ENCODE data around the gene PKP3. TPM values are rescaled to one million over a fixed set of nuclear protein-coding genes. Genes with fewer than 3 reads are reported as not detected.
"Not testable (repeated sequence)": the region's sequence is repeated elsewhere in the genome, so short reads cannot be mapped to it uniquely, and the experiment has no call there.

PKP3 gene
- total RNA-seq, 1 donor from 2014 or later, result under 0.01 TPM

DNA sequence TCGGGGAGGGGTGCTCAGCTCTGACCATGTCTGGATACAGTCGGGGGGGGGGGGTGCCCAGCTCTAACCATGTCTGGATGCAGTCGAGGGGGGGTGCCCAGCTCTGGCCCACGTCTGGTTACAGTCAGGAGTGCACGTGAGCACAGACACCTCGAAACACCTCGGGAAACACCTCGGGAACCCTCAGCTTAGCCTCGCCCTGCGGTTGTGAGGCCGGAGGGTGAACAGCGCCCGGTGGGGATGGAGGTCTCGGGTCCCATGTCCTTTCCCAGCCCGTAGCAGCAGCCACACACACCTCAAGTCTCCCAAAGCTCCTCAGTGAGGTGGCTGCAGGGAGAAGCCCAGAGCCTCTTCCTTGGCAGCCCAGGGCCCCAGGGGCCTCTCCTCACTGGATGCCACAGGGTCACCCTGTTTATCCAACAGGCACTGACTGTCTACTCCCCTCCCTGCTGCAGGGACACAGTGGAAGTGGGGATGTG lies 18.7 kb downstream of the PKP3 start:
- no peak for DNase-seq

DNA sequence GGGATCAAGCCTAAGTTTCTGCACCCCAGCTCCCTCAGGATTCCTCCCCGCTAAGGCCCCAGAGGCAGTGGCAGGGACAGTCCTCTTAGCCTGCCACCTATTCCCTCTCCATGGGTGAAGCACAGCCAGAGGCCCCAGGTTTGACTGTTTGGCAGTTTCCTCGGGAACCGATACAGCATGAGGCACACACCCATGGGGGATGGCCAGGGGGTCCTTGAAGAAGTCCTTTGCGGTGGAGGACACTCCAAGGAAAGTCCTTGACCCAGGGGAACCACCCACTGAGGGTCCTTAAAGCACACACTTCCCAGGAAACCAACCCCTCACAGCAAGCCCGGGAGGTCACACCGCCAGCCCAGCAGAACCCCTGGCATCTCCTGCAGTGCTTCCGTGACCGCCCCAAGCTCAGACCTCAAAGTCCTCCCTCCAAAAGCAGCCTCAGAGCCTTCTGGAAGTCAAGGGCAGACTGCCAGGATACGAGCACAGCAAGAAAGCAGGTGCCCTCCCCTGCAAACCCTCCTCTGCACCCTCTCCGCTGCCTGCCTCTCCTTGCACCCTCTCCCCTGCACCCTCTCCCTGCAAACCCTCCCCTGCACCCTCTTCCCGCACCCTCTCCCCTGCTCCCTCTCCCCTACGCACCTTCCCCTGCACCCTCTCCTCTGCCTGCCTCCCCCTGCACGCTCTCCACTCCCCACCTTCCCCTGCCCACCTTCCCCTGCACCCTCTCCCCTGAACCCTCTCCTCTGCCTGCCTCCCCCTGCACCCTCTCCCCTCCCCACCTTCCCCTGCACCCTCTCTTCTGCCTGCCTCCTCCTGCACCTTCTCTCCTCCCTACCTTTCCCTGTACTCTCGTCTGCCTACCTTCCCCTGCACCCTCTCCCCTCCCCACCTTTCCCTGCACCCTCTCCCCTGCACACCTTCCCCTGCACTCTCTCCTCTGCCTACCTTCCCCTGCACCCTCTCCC lies 19.4 kb downstream of the PKP3 start:
- DNase-seq, result no peak

DNA sequence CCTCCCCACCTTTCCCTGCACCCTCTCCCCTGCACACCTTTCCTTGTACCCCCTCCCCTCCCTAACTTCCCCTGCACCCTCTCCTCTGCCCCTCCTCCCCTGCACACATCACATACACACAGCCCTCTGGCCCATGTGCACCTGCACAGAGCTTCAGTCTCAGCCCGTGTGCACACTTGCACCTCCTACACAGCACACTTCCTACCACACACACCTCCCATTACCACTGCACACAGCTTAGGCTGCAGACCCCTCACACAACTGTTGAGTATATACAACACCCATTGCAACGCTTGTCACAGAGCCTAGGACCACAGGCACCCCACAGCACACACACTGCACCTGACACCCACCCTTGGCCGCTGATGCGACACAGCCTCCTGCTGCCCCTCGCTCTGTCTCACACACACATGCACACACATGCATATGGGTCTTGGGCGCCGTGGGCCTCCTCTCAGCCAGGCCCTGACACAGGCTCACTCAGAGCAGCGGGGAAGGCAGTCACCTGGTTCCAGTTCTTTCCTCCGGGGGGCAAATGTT lies 20.4 kb downstream of the PKP3 start:
- DNase-seq, result no peak

DNA sequence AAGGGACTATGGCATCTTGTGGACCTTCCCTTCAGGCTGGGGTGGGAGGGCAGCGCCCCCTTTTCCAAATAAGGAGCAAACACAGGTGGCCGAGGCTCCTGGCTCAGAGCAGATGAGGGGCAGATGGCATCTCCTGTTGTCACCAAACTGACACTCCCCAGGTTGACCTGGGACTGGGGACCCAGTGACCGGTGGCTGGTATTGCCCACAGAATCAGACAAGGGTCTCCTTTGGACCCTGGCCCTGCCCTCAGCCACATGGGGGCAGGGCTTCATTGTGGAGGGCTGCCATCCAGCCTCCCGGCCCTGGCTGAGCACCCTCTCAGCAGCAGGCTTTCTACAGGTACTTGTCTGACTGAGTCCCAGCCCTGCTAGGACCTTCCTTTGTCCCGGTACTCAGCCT lies 21.6 kb downstream of the PKP3 start:
- DNase-seq, result no peak

DNA sequence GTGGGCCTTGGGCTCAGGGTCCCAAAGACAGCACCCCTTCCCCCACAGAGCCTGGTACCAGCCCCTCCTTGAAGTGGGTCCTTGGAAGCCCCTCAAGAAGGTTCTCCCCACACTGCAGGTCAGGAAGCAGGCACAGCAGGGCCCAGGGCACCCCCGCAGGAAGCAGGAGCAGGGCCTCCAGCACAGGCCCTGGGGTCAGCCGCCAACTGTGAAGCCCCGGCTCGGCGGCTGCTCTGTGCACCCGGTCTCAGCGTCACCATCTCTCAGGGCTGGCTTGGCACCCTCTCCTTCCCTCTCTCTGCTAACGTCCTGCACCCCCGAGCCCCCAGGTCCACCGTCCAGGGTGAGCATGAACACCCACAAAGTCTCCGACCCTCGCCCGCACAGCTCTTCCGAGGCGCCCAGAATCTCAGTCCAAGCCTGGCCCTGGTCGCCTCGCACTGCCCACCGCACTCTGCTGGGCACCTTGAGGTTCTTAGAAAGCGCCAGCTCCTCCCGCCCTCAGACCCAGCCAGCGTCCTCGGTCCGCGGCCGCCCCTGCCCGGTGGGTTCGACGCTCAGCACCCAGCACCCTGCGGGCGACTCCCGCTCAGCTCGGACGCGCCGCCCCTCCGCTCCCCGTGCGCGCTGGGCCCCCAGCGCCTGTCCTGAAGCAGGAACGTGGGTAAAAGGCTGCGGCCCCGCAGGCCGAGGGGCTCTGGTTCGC lies 22.2 kb downstream of the PKP3 start:
- DNase-seq, result no peak

DNA sequence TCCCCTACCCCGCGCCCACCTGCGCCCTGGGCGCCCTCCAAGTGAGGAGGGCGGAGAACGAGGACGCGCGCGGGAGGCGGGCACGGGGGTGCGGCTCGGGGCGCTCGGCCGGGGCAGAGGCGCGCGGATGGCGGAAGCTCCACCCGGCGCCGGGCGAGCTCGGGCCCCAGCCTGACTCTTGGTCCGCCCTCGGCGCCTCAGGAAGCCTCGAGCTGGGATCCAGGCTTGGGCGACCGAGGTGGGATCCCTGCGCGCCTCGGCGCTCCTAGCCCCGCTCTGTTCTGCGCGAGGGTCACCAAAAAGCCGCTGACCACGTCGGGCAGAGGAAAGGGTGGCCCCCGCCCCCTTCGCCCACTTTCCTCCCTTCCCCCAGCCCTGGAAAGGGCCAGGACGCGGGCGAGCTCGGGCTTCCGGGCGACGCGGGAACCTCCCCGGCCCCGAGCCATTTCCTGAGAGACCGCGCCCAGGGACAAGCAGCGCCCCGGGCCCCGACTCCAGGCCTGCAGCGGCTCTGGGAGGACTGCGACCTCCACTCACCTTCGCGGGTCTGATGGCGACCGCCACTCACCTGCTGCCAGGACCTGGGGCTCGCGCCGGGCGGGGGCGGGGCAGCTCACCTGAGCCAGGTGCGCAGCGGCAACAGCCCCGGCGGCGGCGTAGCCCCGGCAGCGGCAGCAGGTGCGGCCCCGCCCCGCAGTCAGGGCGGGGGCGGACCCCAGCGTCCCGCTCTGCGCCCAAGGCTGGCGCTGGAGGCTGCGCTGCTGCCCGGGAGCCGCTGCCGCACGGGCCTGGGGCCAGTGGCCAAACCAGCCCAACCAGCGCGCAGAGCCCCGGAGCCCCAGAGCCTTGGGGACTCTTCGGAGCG lies 23.0 kb downstream of the PKP3 start:
- no peak for DNase-seq

DNA sequence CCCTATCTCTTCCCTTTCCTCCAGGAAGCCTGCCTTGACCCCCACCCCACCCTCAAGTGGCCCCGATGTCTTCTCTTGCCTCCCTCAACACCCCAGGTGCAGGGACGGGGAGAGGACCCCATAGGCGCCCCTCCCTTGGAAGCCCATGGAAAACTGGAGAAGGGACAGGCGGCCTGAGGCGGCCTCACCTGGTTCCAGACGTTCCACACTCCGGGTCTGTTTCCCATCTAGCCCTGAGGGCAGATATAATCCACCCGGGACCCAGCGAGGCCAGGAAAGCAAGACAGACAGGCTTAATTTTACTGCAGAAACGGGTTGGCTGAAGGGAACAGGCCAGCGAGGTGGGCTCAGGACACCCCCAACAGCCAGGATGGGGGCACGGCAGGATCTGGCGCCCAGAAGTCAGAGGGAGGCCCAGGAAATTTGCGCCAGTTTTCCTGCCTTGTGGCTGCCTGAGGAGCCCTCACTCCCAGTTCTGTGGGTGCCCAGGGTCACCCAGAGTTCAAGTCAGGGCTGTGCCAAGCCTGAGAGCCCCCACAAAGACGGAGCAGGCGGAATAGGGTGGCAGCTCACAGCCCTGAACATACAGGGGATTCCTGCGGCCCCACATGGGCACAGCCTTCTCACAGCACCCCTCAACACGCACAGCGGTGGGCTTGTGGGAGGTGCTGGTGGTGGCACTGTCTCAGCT lies 23.8 kb downstream of the PKP3 start:
- DNase-seq, result no peak

DNA sequence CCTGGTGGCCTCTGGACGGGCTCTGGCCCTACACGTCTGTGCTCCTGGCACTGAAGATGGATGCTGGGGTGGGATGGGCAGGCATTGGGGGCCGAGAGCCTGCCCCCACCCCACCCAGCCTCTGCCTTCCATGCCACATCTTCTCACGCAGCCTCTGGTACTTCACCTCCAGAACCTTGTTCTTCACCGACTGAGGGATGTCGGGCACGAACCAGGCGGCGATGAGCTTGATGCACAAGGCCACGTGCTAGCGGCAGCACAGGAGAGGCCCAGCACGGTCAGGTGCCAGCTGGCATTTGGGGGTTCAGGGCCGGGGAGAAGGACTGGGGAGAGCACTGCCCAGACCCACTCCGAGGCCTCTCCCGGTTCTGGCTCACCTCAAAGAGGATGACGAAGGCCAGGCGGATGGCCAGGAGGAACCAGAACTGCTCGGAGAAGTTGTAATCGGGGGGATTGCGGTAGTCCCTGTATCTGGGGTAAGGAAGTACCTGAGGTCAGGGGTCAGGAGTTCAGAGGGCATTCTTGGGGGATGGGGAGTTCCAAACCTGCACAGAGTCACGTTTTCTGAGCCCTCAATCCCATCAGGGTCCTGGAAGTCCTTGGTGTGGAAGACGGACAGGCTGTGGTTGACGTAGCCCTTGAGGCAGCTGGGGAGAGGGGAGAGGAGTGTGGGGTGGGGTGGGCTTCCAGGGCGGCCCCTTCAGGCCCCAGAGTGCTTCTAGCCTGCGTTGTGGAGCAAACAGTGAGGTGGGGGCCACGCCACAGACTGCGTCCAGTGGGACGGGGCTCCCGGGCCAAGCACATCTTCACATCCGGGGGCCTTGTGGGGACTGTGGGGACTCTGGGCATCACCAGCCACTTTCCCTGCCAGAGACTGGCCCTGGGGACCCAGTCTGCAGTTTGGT lies 24.6 kb downstream of the PKP3 start:
- DNase-seq, result no peak

DNA sequence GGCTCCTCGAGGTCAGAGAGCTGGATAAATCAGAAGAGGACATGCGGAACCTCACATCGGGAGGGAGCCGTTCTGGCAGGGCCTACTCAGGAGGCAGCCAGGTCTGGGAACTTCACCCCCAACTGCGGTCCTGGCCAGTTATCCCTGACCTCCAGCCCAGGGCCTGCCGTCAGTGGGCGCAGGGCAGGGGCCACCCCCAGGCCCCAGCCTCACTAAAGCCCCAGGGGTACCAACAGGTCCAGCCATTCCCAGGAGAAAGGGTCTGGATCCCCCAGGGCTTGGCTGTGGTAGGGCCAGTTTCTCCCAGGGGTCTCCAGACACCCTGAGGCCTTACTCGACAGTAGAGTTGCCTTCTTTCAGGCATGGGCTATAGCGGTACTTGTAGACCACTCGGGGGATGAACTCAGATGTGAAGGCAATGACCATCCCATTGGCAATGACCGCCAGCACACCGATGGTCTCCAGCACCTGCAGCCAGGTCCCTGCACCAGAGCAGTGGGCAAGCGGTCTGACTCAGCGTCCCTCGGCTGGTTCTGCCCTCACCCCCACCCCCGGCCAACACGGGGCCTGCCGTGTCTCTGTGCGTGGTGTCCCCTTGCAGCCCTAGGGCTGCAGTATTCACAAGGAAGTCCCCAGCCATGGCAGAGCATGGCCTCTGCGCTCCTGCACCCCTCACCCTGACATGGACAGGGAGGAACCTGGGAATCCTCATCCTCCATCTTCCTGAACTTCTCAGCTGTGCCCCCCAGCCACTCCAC lies 25.4 kb downstream of the PKP3 start:
- no peak for DNase-seq

DNA sequence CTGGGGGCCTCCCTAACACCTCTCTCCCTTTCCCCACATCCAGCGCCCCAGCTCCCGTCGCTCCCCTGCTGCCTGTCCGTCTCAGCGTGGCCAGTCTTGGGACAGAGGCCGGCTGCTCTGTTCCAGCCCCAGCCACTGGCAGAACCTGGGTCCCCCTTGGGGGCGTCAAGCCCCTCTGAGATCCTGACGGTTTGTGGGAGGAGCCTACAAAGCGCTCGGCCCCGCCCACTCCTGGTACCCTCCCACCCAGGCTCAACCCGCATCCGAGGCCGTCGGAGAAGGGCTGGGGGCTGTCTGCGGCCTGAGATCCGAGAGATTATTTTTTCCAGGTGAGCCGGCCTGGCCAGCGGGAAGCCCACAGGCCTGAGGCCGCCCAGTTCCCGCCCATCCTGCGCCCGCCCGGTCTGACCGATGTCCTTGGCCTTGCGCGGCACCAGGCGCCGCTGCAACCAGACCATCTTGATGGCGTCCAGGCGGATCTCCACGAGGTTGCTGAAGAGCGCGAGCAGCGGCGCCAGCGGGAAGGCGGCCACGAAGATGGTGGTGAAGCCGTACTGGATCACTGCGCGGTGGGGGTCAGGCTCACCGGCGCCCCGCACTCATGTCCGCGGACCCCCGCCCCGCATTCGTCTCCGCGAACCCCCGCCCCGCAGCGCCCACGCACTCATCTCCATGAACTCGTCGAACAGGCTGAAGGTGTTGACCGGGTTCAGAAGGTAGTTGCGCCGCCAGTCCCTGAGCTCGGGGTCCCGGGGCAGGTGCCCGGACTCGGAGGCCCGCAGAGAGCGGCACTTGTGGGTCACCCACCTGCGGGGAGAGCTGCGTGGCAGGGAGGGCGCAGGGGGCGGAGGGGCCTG lies 26.3 kb downstream of the PKP3 start:
- DNase-seq, result no peak

DNA sequence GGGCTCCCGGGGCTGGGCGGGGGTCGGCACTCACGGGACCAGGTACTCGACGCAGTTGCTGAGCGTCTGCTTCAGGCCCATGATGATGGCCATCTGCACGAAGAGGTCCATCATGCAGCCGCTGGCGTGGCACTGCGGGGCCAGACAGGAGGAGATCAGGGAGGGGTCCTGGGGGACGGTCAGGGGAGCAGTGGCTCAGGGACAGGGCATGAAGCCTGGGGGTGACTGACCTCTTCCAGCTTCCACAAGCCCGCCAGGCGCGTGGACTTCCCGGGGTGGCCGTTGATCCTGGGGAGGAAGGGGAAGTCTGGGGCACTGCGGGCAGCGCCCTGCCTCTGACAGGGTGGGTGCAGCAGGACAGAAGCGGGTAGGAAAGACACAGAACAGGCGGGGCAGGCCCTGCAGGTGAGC lies 26.9 kb downstream of the PKP3 start:
- DNase-seq, result no peak

DNA sequence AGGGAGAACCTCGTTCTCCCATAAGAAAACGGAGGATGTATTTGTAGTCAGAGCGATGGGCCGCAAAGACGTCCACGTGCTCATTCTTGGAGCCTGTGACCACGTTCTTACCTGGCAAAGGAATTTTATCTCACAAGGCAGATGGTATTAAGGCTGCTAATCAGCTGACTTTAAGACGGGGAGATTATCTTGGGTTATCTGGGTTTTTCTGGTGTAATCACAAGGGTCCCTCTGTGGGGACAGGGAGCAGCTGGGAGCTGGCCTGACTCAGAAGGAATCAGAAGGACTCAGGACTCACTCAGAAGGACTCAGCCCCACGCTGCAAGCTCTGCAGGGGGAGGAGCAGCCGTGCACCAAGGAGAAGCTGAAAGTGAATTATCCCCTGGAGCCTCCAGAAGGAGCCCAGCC lies 28.2 kb downstream of the PKP3 start:
- DNase-seq, result no peak

DNA sequence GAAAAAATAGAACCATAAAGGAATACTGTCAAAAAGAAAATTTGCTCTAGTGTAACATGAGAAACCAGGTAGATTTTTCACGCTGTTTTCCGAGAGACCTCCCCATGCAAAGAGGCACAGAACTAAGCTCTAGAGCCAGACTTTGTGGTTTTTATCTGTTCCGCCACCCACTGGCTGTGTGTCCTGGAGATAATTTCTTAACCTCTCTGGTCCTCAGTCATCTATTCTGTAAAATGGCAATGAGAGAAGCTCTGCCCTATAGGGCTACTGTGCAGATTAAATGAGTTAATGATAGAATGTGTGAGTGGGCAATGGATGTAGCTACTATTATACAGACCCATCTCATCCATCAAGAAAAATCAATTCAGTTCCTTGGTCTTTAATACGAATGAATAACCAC lies 30.2 kb downstream of the PKP3 start:
- DNase-seq, result no peak

DNA sequence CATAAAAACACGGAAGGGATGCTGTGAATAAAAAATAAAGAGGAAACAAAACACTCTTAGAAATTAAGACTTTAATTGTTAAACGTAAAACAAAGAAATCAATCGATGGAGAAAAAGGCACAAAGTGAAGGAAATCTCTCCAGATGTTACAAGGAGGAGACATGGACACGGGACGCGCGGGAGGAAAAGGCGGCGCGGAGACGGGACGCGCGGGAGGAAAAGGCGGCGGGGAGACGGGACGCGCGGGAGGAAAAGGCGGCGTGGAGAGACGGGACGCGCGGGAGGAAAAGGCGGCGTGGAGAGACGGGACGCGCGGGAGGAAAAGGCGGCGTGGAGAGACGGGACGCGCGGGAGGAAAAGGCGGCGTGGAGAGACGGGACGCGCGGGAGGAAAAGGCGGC lies 30.8 kb downstream of the PKP3 start:
- not testable (repeated sequence) for DNase-seq

DNA sequence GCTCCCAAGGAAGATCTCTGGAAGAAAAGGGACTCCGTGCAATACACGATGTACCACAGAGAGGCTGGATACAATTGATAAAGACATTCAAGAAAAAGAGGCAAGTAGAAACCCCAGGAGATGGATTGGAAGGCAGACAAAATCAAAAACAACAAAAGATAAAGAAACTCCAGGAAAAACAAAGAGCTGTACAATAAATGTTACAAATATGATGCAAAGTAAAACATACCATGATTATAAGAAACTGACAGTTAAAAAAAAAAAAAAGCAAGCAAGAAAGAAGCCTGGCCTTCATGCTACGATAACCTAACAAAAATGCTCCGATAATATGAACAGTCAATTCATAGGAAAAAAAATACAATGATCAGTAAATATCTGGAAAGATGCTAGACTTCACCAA lies 31.3 kb downstream of the PKP3 start:
- DNase-seq, result no peak

DNA sequence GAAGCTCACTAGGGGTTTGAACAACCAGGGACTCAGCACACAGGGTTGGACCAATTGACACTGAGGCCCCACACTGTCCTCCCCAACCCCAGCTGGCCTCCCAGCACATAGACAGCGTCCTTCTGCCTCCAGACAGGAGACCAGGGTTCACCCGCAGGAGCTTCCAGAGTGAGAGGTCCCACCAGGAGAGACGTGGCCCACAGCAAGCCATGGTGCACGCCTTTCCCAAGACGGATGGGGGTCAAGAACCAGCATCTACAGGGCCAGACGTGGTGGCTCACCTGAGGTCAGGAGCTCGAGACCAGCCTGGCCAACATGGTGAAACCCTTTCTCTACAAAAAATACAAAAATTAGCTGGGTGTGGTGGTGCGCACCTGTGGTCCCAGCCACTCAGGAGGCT lies 32.8 kb downstream of the PKP3 start:
- no peak for DNase-seq

DNA sequence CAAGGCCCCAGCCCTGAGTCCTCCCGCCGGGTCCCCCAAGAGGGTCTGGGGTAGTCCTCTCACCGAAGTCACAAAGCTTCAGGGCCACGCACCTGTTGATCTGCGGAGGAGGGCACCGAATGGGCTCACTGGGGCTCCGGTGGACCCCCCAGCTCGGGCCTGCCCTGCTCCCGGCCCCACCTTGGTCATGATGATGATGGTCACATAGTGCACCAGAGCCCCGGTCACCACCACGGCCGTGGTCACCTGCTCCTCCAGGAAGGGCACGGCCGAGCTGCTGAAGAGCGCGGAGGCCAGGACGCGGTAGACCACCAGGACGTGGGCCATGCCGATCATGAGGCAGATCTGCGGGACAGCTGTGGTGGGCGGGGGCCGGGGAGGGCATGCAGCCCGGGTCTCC lies 34.3 kb downstream of the PKP3 start:
- DNase-seq, result no peak

DNA sequence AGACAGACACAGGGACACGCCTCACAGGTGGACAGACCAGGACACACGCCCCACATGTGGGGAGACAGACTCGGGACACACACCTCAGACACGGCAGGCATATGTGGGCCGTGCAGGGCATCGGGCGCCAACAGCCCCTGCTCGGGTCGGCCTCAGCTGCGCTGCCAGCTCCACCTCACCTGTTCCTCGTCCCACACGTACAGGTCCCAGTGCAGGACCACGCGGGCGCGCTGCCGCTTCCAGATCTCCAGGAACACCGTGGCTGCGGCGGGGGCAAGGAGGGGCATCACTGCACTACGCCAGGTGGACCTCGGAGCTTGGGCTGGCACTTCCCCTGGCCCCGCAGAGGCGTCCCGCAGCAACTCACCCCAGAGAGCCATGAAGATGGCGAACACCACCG lies 35.4 kb downstream of the PKP3 start:
- no peak for DNase-seq

Data from occipital lobe (tissue), 2 donors.